Neural cell (in vitro differentiated cells): ENCODE measurements around the gene CALHM2. TPM values are rescaled to one million over a fixed set of nuclear protein-coding genes. Genes with fewer than 3 reads are reported as not detected.

ENCODE experiments used
- H2AFZ ChIP-seq: fragments of 200-600, 300-800 bp; sonication (generic), shearing (Covaris generic); 2 replicates; pipeline ENCODE4 v1.6.0; 2014; ENCODE audit warnings: low read depth, mild to moderate bottlenecking, antibody characterized with exemption, low read length, moderate library complexity
- H3F3A ChIP-seq: fragments of 200-600 bp; shearing (Covaris generic); 2 replicates; pipeline ENCODE4 v1.6.1; 2016; ENCODE audit warnings: mild to moderate bottlenecking, moderate library complexity, mixed read lengths, antibody characterized with exemption, low read length; ENCODE audit not compliant: insufficient read depth, poor library complexity, severe bottlenecking
- H3K27ac ChIP-seq: fragments of 200-600, 300-800 bp; sonication (generic), shearing (Covaris generic); 2 replicates; pipeline ENCODE4 v1.5.1; 2014; ENCODE audit warnings: mild to moderate bottlenecking, low read length, moderate library complexity
- H3K27me3 ChIP-seq: fragments of 300-800, 200-600 bp; sonication (generic), shearing (Covaris generic); 2 replicates; pipeline ENCODE4 v1.6.0; 2014; ENCODE audit warnings: mild to moderate bottlenecking, low read depth, low read length, moderate library complexity; ENCODE audit not compliant: insufficient read depth
- H3K36me3 ChIP-seq: fragments of 300-800, 200-600 bp; sonication (generic), shearing (Covaris generic); 2 replicates; pipeline ENCODE4 v1.5.1; 2014; ENCODE audit warnings: mild to moderate bottlenecking, antibody characterized with exemption, low read length, moderate library complexity; ENCODE audit not compliant: insufficient read depth
- H3K4me2 ChIP-seq: fragments of 300-800, 200-600 bp; sonication (generic), shearing (Covaris generic); 2 replicates; pipeline ENCODE4 v1.6.0; 2014; ENCODE audit warnings: mild to moderate bottlenecking, low read length
- H3K4me3 ChIP-seq: fragments of 300-800, 200-600 bp; sonication (generic), shearing (Covaris generic); 2 replicates; pipeline ENCODE4 v1.5.1; 2014; ENCODE audit warnings: mild to moderate bottlenecking, low read length, moderate library complexity
- H3K79me2 ChIP-seq: fragments of 200-600 bp; shearing (Covaris generic); replicated peaks from 2 replicates; pipeline ENCODE4 v1.6.0; 2014; ENCODE audit warnings: mild to moderate bottlenecking, low read length, moderate library complexity; ENCODE audit not compliant: insufficient read depth
- H3K9ac ChIP-seq: fragments of 300-800, 200-600 bp; sonication (generic), shearing (Covaris generic); 2 replicates; pipeline ENCODE4 v1.6.1; 2016; ENCODE audit warnings: mild to moderate bottlenecking, low read length, mixed read lengths
- H3K9me2 ChIP-seq: fragments of 200-600 bp; shearing (Covaris generic); 2 replicates; pipeline ENCODE4 v1.6.1; 2016; ENCODE audit warnings: mild to moderate bottlenecking, low read length, mixed read lengths; ENCODE audit not compliant: insufficient read depth
- H3K9me3 ChIP-seq: fragments of 200-600, 300-800 bp; sonication (generic), shearing (Covaris generic); 2 replicates; pipeline ENCODE4 v1.6.1; 2016; ENCODE audit warnings: mild to moderate bottlenecking, mixed run types, low read length, moderate library complexity, mixed read lengths
- H4K20me1 ChIP-seq: fragments of 200-600 bp; shearing (Covaris generic); 2 replicates; pipeline ENCODE4 v1.6.1; 2016; ENCODE audit warnings: mild to moderate bottlenecking, mixed run types; ENCODE audit not compliant: insufficient read depth
- EP300 ChIP-seq: fragments of 450-650 bp; conservative IDR thresholded peaks from 2 replicates; pipeline ENCODE4 v1.6.1; 2014; ENCODE audit warnings: antibody characterized with exemption, mild to moderate bottlenecking, moderate library complexity; ENCODE audit not compliant: poor library complexity, severe bottlenecking
- EZH2 ChIP-seq: fragments of 200-600, 300-800 bp; shearing (Covaris generic), sonication (generic); IDR thresholded peaks from 2 replicates; pipeline ENCODE4 v1.6.1; 2014; ENCODE audit warnings: antibody characterized with exemption, low read length, borderline replicate concordance, mild to moderate bottlenecking; ENCODE audit not compliant: insufficient read depth, poor library complexity, severe bottlenecking
- MXI1 ChIP-seq: fragments of 450-650 bp; conservative IDR thresholded peaks from 2 replicates; pipeline ENCODE4 v1.6.1; 2014; ENCODE audit warnings: antibody characterized with exemption, mild to moderate bottlenecking; ENCODE audit not compliant: poor library complexity, severe bottlenecking
- POLR2AphosphoS5 ChIP-seq: IDR thresholded peaks from 2 replicates; pipeline ENCODE4 v1.6.1; 2012
- RAD21 ChIP-seq: fragments of 450-650 bp; conservative IDR thresholded peaks from 2 replicates; pipeline ENCODE4 v1.6.1; 2014; ENCODE audit warnings: antibody characterized with exemption, mild to moderate bottlenecking, moderate library complexity
- REST ChIP-seq: IDR thresholded peaks from 2 replicates; pipeline ENCODE4 v1.6.1; 2012; ENCODE audit warnings: borderline replicate concordance
- SMC3 ChIP-seq: fragments of 450-650 bp; conservative IDR thresholded peaks from 2 replicates; pipeline ENCODE4 v1.6.1; 2014; ENCODE audit warnings: antibody characterized with exemption, mild to moderate bottlenecking, moderate library complexity; ENCODE audit not compliant: poor library complexity
- TAF1 ChIP-seq: IDR thresholded peaks from 2 replicates; pipeline ENCODE4 v1.6.1; 2012; ENCODE audit warnings: low read depth
- polyA minus RNA-seq: library from RNA; depleted of rRNA, polyadenylated mRNA; stranded (reverse); fragments of >200 nt; gene quantifications from 2 replicates; pipeline ENCODE4 v1.2.3, GENCODE V29; 2014
- polyA plus RNA-seq: library from polyadenylated mRNA; depleted of rRNA; stranded (reverse); fragments of >200 nt; gene quantifications from 2 replicates; pipeline ENCODE4 v1.2.3, GENCODE V29; 2014
- TF ChIP-seq, protein P1 (sequence below): fragments of 450-650 bp; IDR thresholded peaks from 2 replicates; pipeline ENCODE4 v1.5.1; 2014; ENCODE audit warnings: antibody characterized with exemption, mild to moderate bottlenecking, moderate library complexity; ENCODE audit not compliant: poor library complexity, severe bottlenecking

Gene CALHM2
- polyA plus RNA-seq (not detected in 2 replicates), polyA minus RNA-seq (not detected in 2 replicates)

DNA sequence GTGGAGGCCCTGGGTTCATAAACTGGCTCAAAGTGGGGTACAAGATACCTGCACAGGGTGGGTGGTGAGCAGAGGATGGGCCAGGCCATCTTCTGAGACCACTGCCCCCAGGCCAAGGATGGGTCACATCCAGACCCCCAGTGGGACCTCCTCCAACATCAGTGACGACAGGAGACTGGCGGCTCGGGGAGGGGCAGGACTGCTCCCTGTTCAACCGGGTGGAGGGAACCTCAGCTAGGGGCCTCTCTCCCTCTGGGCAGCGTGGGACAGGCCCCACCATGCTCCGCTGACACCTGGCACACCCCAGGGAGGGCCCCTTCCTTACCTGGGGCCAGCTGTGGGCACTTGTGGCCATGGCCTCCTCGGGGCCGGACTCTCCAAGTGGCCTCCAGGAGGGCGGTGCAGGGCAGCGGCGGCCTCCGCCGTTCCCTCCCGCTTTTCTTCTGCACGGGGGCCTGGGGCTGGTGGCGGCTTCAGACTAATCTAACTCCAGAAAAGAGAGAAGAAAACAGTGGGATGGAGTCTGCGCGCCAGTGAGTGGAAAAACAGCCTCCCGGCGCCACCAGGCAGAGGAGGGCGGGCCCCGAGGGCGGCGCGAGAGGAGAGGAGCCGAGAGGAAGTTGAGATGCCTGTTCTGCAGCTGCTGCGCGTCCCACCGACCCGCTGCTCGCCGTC is at the start of gene CALHM2:
Gene CALHM2 (minus strand): TSS at position 540 of the 675 bp plus-strand sequence. CDS start 2,429 bp downstream, outside the sequence.
- Histone ChIP-seq H4K20me1 (no peaks in the 10 kb centered on the region), H3K9ac (no peak within 1 kb of the TSS), H3K4me2 (no peak within 1 kb of the TSS), H3K4me3 (no peak within 1 kb of the TSS), H2AFZ (no peak within 1 kb of the TSS), H3K9me2 (no peaks in the 10 kb centered on the region), H3K36me3 (no peaks in the 10 kb centered on the region), H3K27me3 (no peaks in the 10 kb centered on the region), H3K27ac (no peak within 1 kb of the TSS), H3F3A (no peaks in the 10 kb centered on the region), H3K79me2 (no peaks in the 10 kb centered on the region), H3K9me3 (no peaks in the 10 kb centered on the region)
- TF ChIP-seq EP300 (no peak), MXI1 (no peak), RAD21 (no peak), EZH2 (no peak), REST (no peak), SMC3 (no peak), POLR2AphosphoS5 (no peak), TAF1 (no peak)
- TF ChIP-seq, protein P1, sequence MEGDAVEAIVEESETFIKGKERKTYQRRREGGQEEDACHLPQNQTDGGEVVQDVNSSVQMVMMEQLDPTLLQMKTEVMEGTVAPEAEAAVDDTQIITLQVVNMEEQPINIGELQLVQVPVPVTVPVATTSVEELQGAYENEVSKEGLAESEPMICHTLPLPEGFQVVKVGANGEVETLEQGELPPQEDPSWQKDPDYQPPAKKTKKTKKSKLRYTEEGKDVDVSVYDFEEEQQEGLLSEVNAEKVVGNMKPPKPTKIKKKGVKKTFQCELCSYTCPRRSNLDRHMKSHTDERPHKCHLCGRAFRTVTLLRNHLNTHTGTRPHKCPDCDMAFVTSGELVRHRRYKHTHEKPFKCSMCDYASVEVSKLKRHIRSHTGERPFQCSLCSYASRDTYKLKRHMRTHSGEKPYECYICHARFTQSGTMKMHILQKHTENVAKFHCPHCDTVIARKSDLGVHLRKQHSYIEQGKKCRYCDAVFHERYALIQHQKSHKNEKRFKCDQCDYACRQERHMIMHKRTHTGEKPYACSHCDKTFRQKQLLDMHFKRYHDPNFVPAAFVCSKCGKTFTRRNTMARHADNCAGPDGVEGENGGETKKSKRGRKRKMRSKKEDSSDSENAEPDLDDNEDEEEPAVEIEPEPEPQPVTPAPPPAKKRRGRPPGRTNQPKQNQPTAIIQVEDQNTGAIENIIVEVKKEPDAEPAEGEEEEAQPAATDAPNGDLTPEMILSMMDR = no peak

GRCh38 chr10:103501186-103501585 is 49.0 kb upstream of the CALHM2 start:
- Histone ChIP-seq H3K27me3 (no peaks in the 10 kb centered on the region), H3K79me2 (peaks cover 37% of the 10 kb centered on the region), H3K4me2 (no peak overlapping the region), H3K27ac (no peak overlapping the region), H3K9me3 (no peaks in the 10 kb centered on the region), H3K4me3 (no peak overlapping the region), H3K9me2 (no peaks in the 10 kb centered on the region), H3K36me3 (no peaks in the 10 kb centered on the region), H4K20me1 (no peaks in the 10 kb centered on the region), H3K9ac (no peak overlapping the region), H2AFZ (no peak overlapping the region), H3F3A (no peaks in the 10 kb centered on the region)
- TF ChIP-seq MXI1 (no peak), EP300 (no peak)
